Small intestine (tissue), 7 donors: ENCODE data around the gene FREM2. TPM values are rescaled to one million over a fixed set of nuclear protein-coding genes. Genes with fewer than 3 reads are reported as not detected.

ENCODE experiments used
- DNase-seq, 2 donors: peaks; one replicate each; pipeline versions ENCODE4 v3.0.0 to v3.0.0-alpha.2; 2013
- FAIRE-seq: peaks from 2 replicates; lab custom pipeline; 2012; peaks lifted over from hg19 to GRCh38; lab: Jason Lieb, UNC
- H3K27ac ChIP-seq, 3 donors: one replicate each; pipeline ENCODE4 v1.5.1; 2013; ENCODE audit warnings: low read length in 2 of 3, mild to moderate bottlenecking in 2 of 3, control low read depth in 1 of 3, inconsistent platforms in 1 of 3, low read depth in 1 of 3, moderate library complexity in 1 of 3
- H3K27me3 ChIP-seq, 3 donors: one replicate each; pipeline ENCODE4 v1.6.1; 2013; ENCODE audit warnings: low read length in 3 of 3, inconsistent platforms in 1 of 3; ENCODE audit not compliant: control insufficient read depth in 3 of 3, insufficient read depth in 3 of 3
- H3K36me3 ChIP-seq, 3 donors: one replicate each; pipeline ENCODE4 v1.6.1; 2013; ENCODE audit warnings: low read length in 3 of 3, inconsistent platforms in 1 of 3, low read depth in 1 of 3, mild to moderate bottlenecking in 1 of 3, moderate library complexity in 1 of 3; ENCODE audit not compliant: control insufficient read depth in 3 of 3, insufficient read depth in 2 of 3
- H3K4me1 ChIP-seq, 3 donors: one replicate each; pipeline ENCODE4 v1.6.1; 2013; ENCODE audit warnings: low read length in 2 of 3, inconsistent platforms in 1 of 3, low read depth in 1 of 3, mild to moderate bottlenecking in 1 of 3, moderate library complexity in 1 of 3; ENCODE audit not compliant: control insufficient read depth in 3 of 3, insufficient read depth in 2 of 3
- H3K4me3 ChIP-seq, 3 donors: one replicate each; pipeline ENCODE4 v1.5.1; 2013; ENCODE audit warnings: low read length in 3 of 3, control low read depth in 1 of 3, inconsistent platforms in 1 of 3, low read depth in 1 of 3, mild to moderate bottlenecking in 1 of 3, moderate library complexity in 1 of 3
- H3K9me3 ChIP-seq, 2 donors: one replicate each; pipeline ENCODE4 v1.6.1; 2013; ENCODE audit warnings: low read depth in 1 of 2, low read length in 1 of 2; ENCODE audit not compliant: control insufficient read depth in 2 of 2, insufficient read depth in 1 of 2
- WGBS, 3 donors: extraction: QIAGEN DNeasy Blood & Tissue Kit; methylation state at CpG; one replicate each; pipeline ENCODE4 v1.1.7; 2013; 5-methylcytosine and 5-hydroxymethylcytosine counted together
- polyA plus RNA-seq, 4 donors: library from polyadenylated mRNA; stranded (reverse) in 3 of 4; unstranded in 1 of 4; fragments of 200-250 nt in 3 of 4; fragments of 120-200 nt in 1 of 4; gene quantifications; one replicate each; pipeline versions ENCODE4 v1.2.1 to v1.2.3, GENCODE V29; 2013
- donor health status: healthy with polysubstance abuse.
- donor health status: control.
- donor health status: control.
- donor health status: Bipolar disorder and iron deficiency.
- donor health status: healthy.

FREM2 gene
- polyA plus RNA-seq, 4 donors, result 0.10 to 9.1 TPM; not detected in 2

DNA sequence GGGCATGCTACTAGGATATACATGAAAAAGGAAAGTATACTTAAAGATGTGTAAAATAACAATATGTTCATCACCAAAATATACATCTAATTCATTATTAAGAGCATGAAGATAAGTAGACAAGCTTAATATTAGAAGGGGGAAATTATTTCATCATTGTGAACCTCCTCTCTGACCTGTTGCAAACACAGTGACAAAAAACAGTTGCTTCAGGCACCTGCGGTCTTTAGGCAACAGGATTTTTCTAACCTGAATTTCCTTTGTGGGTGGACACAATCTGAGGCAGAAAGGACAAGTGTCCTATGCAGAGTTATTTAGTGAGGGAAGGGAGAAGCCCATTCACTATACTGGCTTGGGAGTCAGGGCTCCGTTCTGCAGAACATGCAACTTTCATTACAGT is 6.3 kb downstream of the FREM2 start:
- Histone ChIP-seq H3K4me1 (no peaks in the 10 kb centered on the region), H3K36me3 (peaks cover 0 to 9% (median 0%) of the 10 kb centered on the region in 3 donors), H3K27ac (no peak overlapping the region), H3K27me3 (peaks cover 0 to 7% (median under 1%) of the 10 kb centered on the region in 3 donors), H3K9me3 (no peaks in the 10 kb centered on the region), H3K4me3 (no peak overlapping the region)
- DNase-seq, result no peak
- 71 to 86% (median 77%) methylated on average over 2 of the region's 2 CpGs for WGBS, 3 donors
- no peak for FAIRE-seq

DNA sequence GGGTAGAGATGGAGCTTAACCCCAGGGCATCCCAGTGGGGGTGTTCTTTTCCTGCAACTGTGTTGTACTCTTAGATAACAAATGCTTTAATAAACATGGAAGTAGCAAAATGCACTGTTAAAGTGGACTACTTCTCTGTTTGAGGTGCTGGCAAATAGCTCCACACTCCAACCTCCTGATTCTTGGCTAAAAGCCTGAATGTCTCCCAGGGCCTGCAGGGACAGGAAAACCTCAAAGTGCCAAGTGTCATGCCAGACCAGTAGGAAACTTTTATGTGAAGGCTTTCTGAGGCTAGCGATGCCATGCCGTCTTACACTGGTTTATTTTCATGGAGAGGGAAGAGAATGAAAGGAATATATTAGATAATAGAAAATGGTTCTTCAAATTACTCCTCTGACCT is 6.8 kb downstream of the FREM2 start:
- H3K9me3 ChIP-seq, result no peaks in the 10 kb centered on the region
- DNase-seq, result no peak
- H3K27me3 ChIP-seq, result peaks cover 0 to 4% (median 0%) of the 10 kb centered on the region in 3 donors
- no peaks in the 10 kb centered on the region for H3K4me1 ChIP-seq
- no peak for FAIRE-seq
- 74 to 82% (median 78%) methylated on average over 2 of the region's 2 CpGs for WGBS, 3 donors
- H3K4me3 ChIP-seq, result no peak overlapping the region
- H3K27ac ChIP-seq, result no peak overlapping the region
- H3K36me3 ChIP-seq, result peaks cover 0 to 9% (median 0%) of the 10 kb centered on the region in 3 donors

DNA sequence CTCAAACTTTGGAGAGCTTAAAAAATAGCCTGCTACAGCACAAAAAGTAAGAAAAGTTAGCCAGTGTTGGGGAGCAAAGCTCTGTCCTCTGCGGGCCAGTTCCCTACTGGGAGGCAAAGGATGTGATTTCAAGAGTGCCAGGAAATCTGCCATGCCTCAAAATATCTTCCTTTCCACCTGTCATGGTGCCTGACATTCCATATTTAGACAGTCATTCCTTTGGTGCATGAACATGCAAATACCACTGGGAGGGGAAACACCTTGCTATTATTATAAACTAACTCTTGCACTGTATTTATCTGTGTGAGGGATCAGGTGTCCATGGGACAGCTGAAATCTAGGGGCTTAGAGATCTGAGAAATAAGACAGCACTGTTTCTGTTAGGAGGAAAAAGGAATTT is 10.3 kb downstream of the FREM2 start:
- WGBS, 3 donors, result 84 to 92% (median 90%) methylated on average over 1 of the region's 1 CpG
- H3K36me3 ChIP-seq, result no peaks in the 10 kb centered on the region
- FAIRE-seq, result no peak

GRCh38 chr13:38697628-38698333 is 10.9 kb downstream of the FREM2 start:
- DNase-seq, result no peak
- H3K36me3 ChIP-seq, result no peaks in the 10 kb centered on the region
- no peak overlapping the region for H3K4me3 ChIP-seq
- H3K4me1 ChIP-seq, result no peaks in the 10 kb centered on the region
- FAIRE-seq, result no peak
- no peak overlapping the region for H3K27ac ChIP-seq
- H3K27me3 ChIP-seq, result no peaks in the 10 kb centered on the region
- WGBS, 3 donors, result 92 to 96% (median 94%) methylated on average over 2 of the region's 2 CpGs
- H3K9me3 ChIP-seq, result no peaks in the 10 kb centered on the region

More for the DNA sequence above, 10.3 kb downstream of the FREM2 start:
- Histone ChIP-seq H3K27ac (no peak overlapping the region), H3K4me3 (no peak overlapping the region), H3K4me1 (no peaks in the 10 kb centered on the region), H3K27me3 (no peaks in the 10 kb centered on the region), H3K9me3 (no peaks in the 10 kb centered on the region)
- no peak for DNase-seq

GRCh38 chr13:38700051-38700450 is 13.2 kb downstream of the FREM2 start:
- WGBS, 3 donors, result 82 to 88% (median 86%) methylated on average over 2 of the region's 2 CpGs

DNA sequence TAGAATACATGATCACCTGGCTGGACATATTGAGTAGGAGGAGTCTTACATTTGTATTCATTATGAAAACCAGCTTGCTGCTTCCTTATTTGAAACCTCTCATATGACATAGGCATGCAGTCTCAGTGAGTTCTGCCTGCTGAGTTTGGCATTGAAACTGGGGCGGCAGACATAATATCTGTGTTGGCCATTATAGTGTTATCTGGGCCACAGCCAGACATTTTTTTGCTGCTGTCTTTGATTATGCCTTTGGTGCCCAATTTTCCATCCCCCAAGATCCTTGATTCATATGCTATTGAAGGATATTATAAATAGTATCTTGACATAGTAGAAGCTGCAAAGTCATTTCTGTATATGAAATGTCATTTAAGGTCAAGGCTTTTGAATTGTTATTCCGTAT is 15.8 kb downstream of the FREM2 start:
- Histone ChIP-seq H3K4me1 (no peaks in the 10 kb centered on the region), H3K27me3 (no peaks in the 10 kb centered on the region), H3K9me3 (no peaks in the 10 kb centered on the region), H3K27ac (no peak overlapping the region), H3K36me3 (no peaks in the 10 kb centered on the region), H3K4me3 (no peak overlapping the region)
- DNase-seq (no peak), FAIRE-seq (no peak)
- WGBS, 3 donors, result 71 to 74% (median 74%) methylated on average over 2 of the region's 2 CpGs

More at GRCh38 chr13:38700051-38700450, 13.2 kb downstream of the FREM2 start:
- no peaks in the 10 kb centered on the region for H3K9me3 ChIP-seq
- H3K27ac ChIP-seq, result no peak overlapping the region
- no peak overlapping the region for H3K4me3 ChIP-seq
- no peaks in the 10 kb centered on the region for H3K4me1 ChIP-seq
- H3K27me3 ChIP-seq, result no peaks in the 10 kb centered on the region
- no peaks in the 10 kb centered on the region for H3K36me3 ChIP-seq
- FAIRE-seq (no peak), DNase-seq (no peak)

DNA sequence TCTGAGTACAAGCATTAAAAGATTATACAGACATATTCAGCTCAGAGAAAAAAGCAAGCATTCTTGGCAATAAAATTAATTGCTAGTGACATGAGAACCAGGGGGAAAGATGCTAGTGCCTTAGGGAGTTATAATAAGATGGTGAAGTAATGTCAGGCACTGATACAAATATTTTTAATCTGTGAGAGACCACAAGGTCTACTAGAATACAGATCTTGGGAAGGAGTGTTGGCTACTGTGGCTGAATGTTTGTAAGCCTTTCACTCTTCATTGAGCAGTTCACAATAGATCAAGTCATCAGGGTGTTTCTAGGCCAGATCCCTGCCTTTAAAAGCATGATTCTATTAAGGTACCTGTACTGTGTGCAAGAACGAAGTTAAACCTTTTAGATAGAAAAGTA is 16.4 kb downstream of the FREM2 start:
- no peak for FAIRE-seq
- no peaks in the 10 kb centered on the region for H3K4me1 ChIP-seq
- DNase-seq, result no peak
- no peaks in the 10 kb centered on the region for H3K27me3 ChIP-seq
- H3K4me3 ChIP-seq, result no peak overlapping the region
- no peak overlapping the region for H3K27ac ChIP-seq
- no peaks in the 10 kb centered on the region for H3K36me3 ChIP-seq
- WGBS, 3 donors, result 71 to 85% (median 85%) methylated on average over 1 of the region's 1 CpG
- H3K9me3 ChIP-seq, result no peaks in the 10 kb centered on the region

DNA sequence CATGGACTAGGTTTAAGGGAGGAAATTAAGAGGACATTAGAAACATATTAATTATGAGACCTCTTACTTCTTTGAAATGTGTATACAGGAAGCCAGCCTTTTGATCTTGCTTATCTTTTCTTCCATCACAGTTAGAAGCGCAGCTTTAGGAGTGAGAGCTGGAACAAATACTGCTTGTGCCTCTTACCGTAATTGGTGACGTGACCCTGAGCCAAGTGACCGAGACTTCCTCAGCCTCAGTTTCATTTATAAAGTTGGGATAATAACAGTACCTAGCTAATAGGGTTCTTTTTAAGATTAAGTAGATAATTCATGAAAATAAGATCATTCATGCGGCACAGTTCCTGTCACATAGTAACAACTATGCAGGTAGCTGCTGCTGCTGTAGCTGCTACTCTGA is 18.5 kb downstream of the FREM2 start:
- H3K4me3 ChIP-seq, result no peak overlapping the region

DNA sequence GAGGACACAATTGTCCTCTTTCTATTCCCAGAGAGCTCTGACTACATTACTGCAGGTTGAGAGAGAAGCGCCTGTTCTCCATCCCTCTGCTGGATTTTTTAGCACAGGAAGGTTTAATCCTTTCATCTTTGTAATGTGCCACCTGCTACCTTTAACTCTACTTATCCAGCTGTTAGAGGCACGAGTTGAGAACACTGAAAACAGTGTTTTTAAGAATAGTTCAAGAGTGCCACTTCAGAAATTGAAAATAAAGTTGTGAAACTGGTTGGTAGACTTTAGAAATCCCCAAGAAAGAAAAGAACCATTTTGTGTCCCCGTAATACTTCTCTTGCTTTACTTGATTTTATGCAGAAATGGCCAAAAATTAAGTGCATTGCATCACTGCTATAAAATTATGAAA is 20.6 kb downstream of the FREM2 start:
- Histone ChIP-seq H3K36me3 (no peaks in the 10 kb centered on the region), H3K4me3 (no peak overlapping the region), H3K4me1 (no peaks in the 10 kb centered on the region), H3K9me3 (no peaks in the 10 kb centered on the region), H3K27me3 (no peaks in the 10 kb centered on the region), H3K27ac (no peak overlapping the region)
- no peak for FAIRE-seq
- WGBS, 3 donors, result 59 to 72% (median 71%) methylated on average over 3 of the region's 3 CpGs
- no peak for DNase-seq

More for the DNA sequence above, 18.5 kb downstream of the FREM2 start:
- no peak for FAIRE-seq
- DNase-seq, result no peak
- Histone ChIP-seq H3K4me1 (no peaks in the 10 kb centered on the region), H3K36me3 (no peaks in the 10 kb centered on the region), H3K27ac (no peak overlapping the region), H3K9me3 (no peaks in the 10 kb centered on the region), H3K27me3 (no peaks in the 10 kb centered on the region)
- 66 to 83% (median 83%) methylated on average over 5 of the region's 5 CpGs for WGBS, 3 donors
